GM03348 (cell line): ENCODE results near the gene PLIN4.
"Not testable (repeated sequence)": the region's sequence is repeated elsewhere in the genome, so short reads cannot be mapped to it uniquely, and the experiment has no call there.

ENCODE experiments used
- DNase-seq: peaks from one replicate; pipeline ENCODE4 v3.0.0; 2012; ENCODE audit warnings: low spot score

The PLIN4 gene

GRCh38 chr19:4543842-4544647 is 25.8 kb upstream of the PLIN4 start:
- no peak for DNase-seq

- no peak for DNase-seq
These were observed 24.9 kb upstream of the PLIN4 start for GRCh38 chr19:4542896-4543841.

GRCh38 chr19:4541806-4542145 is 23.5 kb upstream of the PLIN4 start:
- DNase-seq = not testable (repeated sequence)

GRCh38 chr19:4541114-4541805 is 23.0 kb upstream of the PLIN4 start:
- no peak for DNase-seq

- DNase-seq = no peak
These were observed 21.7 kb upstream of the PLIN4 start, which contains the start of gene LRG1 for GRCh38 chr19:4539693-4540581. Gene LRG1 (minus strand): TSS chr19:4540036. CDS start chr19:4540013, 23 bp downstream.

- no peak for DNase-seq
These were observed 20.9 kb upstream of the PLIN4 start for GRCh38 chr19:4539169-4539692.

GRCh38 chr19:4538601-4538954 is 20.3 kb upstream of the PLIN4 start:
- DNase-seq = no peak

- DNase-seq = no peak
These were observed 19.8 kb upstream of the PLIN4 start for GRCh38 chr19:4537953-4538600.

- DNase-seq = no peak
These were observed 18.5 kb upstream of the PLIN4 start for GRCh38 chr19:4536798-4537197.

GRCh38 chr19:4534836-4535658 is 16.8 kb upstream of the PLIN4 start, which contains the start of gene PLIN5:
Gene PLIN5 (minus strand): TSS chr19:4535224. CDS start chr19:4534074, 1,150 bp downstream.
- DNase-seq = peak; percentile 69

GRCh38 chr19:4533835-4534424 is 15.6 kb upstream of the PLIN4 start:
- no peak for DNase-seq

- DNase-seq = no peak
These were observed 15.0 kb upstream of the PLIN4 start for GRCh38 chr19:4533334-4533733.

GRCh38 chr19:4531562-4532165 is 13.4 kb upstream of the PLIN4 start:
- no peak for DNase-seq

GRCh38 chr19:4529924-4530522 is 11.7 kb upstream of the PLIN4 start:
- no peak for DNase-seq

GRCh38 chr19:4528843-4529242 is 10.6 kb upstream of the PLIN4 start:
- DNase-seq = no peak

- not testable (repeated sequence) for DNase-seq
These were observed 9.1 kb upstream of the PLIN4 start for GRCh38 chr19:4527377-4527776.

GRCh38 chr19:4525563-4526002 is 7.3 kb upstream of the PLIN4 start:
- DNase-seq = no peak
